Liver (tissue), 9 donors: ENCODE results near the gene TTC34. TPM values are rescaled to one million over a fixed set of nuclear protein-coding genes. Genes with fewer than 3 reads are reported as not detected.

Source experiments
- DNase-seq: peaks from one replicate; pipeline ENCODE4 v3.0.0-alpha.2; 2017; ENCODE audit warnings: low spot score
- H3K27ac ChIP-seq, 2 donors: one replicate each; pipeline ENCODE4 v1.7.0; 2013; ENCODE audit warnings: inconsistent platforms in 2 of 2, low read length in 2 of 2, control low read depth in 1 of 2, low read depth in 1 of 2, mild to moderate bottlenecking in 1 of 2
- H3K27me3 ChIP-seq, 4 donors: one replicate each; pipeline versions ENCODE4 v1.6.1 to v1.7.0; 2013; ENCODE audit warnings: low read length in 3 of 4, inconsistent platforms in 1 of 4, mild to moderate bottlenecking in 1 of 4, moderate library complexity in 1 of 4; ENCODE audit not compliant: control insufficient read depth in 4 of 4, insufficient read depth in 4 of 4
- H3K36me3 ChIP-seq, 4 donors: one replicate each; pipeline versions ENCODE4 v1.6.1 to v1.7.0; 2013; ENCODE audit warnings: low read length in 3 of 4, mild to moderate bottlenecking in 3 of 4, low read depth in 1 of 4, moderate library complexity in 1 of 4; ENCODE audit not compliant: control insufficient read depth in 4 of 4, insufficient read depth in 3 of 4
- H3K4me1 ChIP-seq, 4 donors: one replicate each; pipeline versions ENCODE4 v1.6.1 to v1.7.0; 2013; ENCODE audit warnings: low read length in 3 of 4, mild to moderate bottlenecking in 3 of 4, moderate library complexity in 1 of 4; ENCODE audit not compliant: control insufficient read depth in 4 of 4, insufficient read depth in 4 of 4
- H3K4me3 ChIP-seq, 3 donors: one replicate each; pipeline versions ENCODE4 v1.6.1 to v1.7.0; 2013; ENCODE audit warnings: low read length in 3 of 3, control low read depth in 1 of 3, low read depth in 1 of 3, mild to moderate bottlenecking in 1 of 3
- H3K9ac ChIP-seq, 2 donors: one replicate each; pipeline ENCODE4 v1.7.0; 2013; ENCODE audit warnings: low read length in 2 of 2, mild to moderate bottlenecking in 2 of 2, moderate library complexity in 2 of 2, control low read depth in 1 of 2, low read depth in 1 of 2
- H3K9me3 ChIP-seq, 4 donors: one replicate each; pipeline versions ENCODE4 v1.6.1 to v1.7.0; 2013; ENCODE audit warnings: low read length in 3 of 4; ENCODE audit not compliant: control insufficient read depth in 4 of 4
- ATF3 ChIP-seq: IDR thresholded peaks from 2 replicates; pipeline ENCODE4 v1.6.1; 2016; ENCODE audit warnings: antibody characterized with exemption
- EGR1 ChIP-seq, 2 donors: IDR thresholded peaks; 2 replicates each; pipeline ENCODE4 v1.6.1; 2016 to 2018; ENCODE audit warnings: antibody characterized with exemption in 2 of 2, low read depth in 2 of 2
- FOXA1 ChIP-seq: IDR thresholded peaks from 2 replicates; pipeline ENCODE4 v1.6.1; 2016; ENCODE audit warnings: antibody characterized with exemption
- FOXA2 ChIP-seq: IDR thresholded peaks from 2 replicates; pipeline ENCODE4 v1.6.1; 2016; ENCODE audit warnings: antibody characterized with exemption
- GABPA ChIP-seq, 2 donors: IDR thresholded peaks in 1 of 2; conservative IDR thresholded peaks in 1 of 2; 2 replicates each; pipeline ENCODE4 v1.6.1; 2016; ENCODE audit warnings: antibody characterized with exemption in 2 of 2, mild to moderate bottlenecking in 1 of 2, moderate library complexity in 1 of 2
- HNF4A ChIP-seq, 2 donors: conservative IDR thresholded peaks; 2 replicates each; pipeline ENCODE4 v1.6.1; 2016; ENCODE audit warnings: antibody characterized with exemption in 2 of 2, mild to moderate bottlenecking in 2 of 2
- HNF4G ChIP-seq: IDR thresholded peaks from 2 replicates; pipeline ENCODE4 v1.6.1; 2016; ENCODE audit warnings: antibody characterized with exemption
- JUND ChIP-seq, 2 donors: IDR thresholded peaks; 2 replicates each; pipeline ENCODE4 v1.6.1; 2016; ENCODE audit warnings: antibody characterized with exemption in 2 of 2
- MAX ChIP-seq: IDR thresholded peaks from 2 replicates; pipeline ENCODE4 v1.6.1; 2016; ENCODE audit warnings: antibody characterized with exemption
- NR2F2 ChIP-seq: IDR thresholded peaks from 2 replicates; pipeline ENCODE4 v1.6.1; 2016; ENCODE audit warnings: antibody characterized with exemption
- RAD21 ChIP-seq, 2 donors: IDR thresholded peaks; 2 replicates each; pipeline ENCODE4 v1.6.1; 2016; ENCODE audit warnings: antibody characterized with exemption in 2 of 2, mild to moderate bottlenecking in 2 of 2
- RXRA ChIP-seq, 2 donors: IDR thresholded peaks; 2 replicates each; pipeline ENCODE4 v1.6.1; 2017 to 2018; ENCODE audit warnings: antibody characterized with exemption in 2 of 2, mild to moderate bottlenecking in 1 of 2
- SP1 ChIP-seq: IDR thresholded peaks from 2 replicates; pipeline ENCODE4 v1.6.1; 2018; ENCODE audit warnings: antibody characterized with exemption, mild to moderate bottlenecking
- TAF1 ChIP-seq: conservative IDR thresholded peaks from 2 replicates; pipeline ENCODE4 v1.6.1; 2016; ENCODE audit warnings: antibody characterized with exemption, mild to moderate bottlenecking
- YY1 ChIP-seq: IDR thresholded peaks from 2 replicates; pipeline ENCODE4 v1.6.1; 2016; ENCODE audit warnings: antibody characterized with exemption, mild to moderate bottlenecking
- WGBS: extraction: QIAGEN DNeasy Blood & Tissue Kit; methylation state at CpG from one replicate; pipeline ENCODE4 v1.1.7; 2013; 5-methylcytosine and 5-hydroxymethylcytosine counted together
- polyA plus RNA-seq, 2 donors: library from polyadenylated mRNA; stranded (reverse) in 1 of 2; unstranded in 1 of 2; fragments of 200-250 nt in 1 of 2; fragments of >200 nt in 1 of 2; fragmentation: Nextera tagmentation in 1 of 2; extraction: Ambion mirVana in 1 of 2; gene quantifications; one replicate each; pipeline versions ENCODE4 v1.2.1 to v1.2.3, GENCODE V29; 2013 to 2015
- total RNA-seq, 2 donors: library from RNA; depleted of rRNA; stranded (reverse); fragments of >200 nt; gene quantifications; one replicate each; pipeline ENCODE4 v1.2.3, GENCODE V29; 2014
- TF ChIP-seq, protein P1 (sequence below): fragments of 150-350 bp; IDR thresholded peaks from 2 replicates; pipeline ENCODE4 v1.5.1; 2017; ENCODE audit warnings: improper control_type of control experiment, low read depth, low read length; ENCODE audit not compliant: missing input control
- TF ChIP-seq, protein P2 (sequence below): IDR thresholded peaks from 2 replicates; pipeline ENCODE4 v1.6.1; 2016; ENCODE audit warnings: antibody characterized with exemption
- TF ChIP-seq, protein P3 (sequence below): IDR thresholded peaks from 2 replicates; pipeline ENCODE4 v1.6.1; 2016; ENCODE audit warnings: antibody characterized with exemption, mild to moderate bottlenecking
- donor health status: healthy.
- donor health status: healthy.
- donor health status: healthy.
- donor health status: healthy.
- donor health status: healthy.

TTC34 gene
- total and polyA plus RNA-seq, 4 donors: 0.01 to 0.25 (median 0.08) TPM; not detected in 1

GRCh38 chr1:2601721-2602303 lies 199.7 kb downstream of the TTC34 start:
- H3K4me3 ChIP-seq: no peak overlapping the region
- DNase-seq: no peak
- no peaks in the 10 kb centered on the region for H3K36me3 ChIP-seq
- WGBS: 89% methylated on average over 18 of the region's 18 CpGs
- H3K9me3 ChIP-seq: no peaks in the 10 kb centered on the region
- no peaks in the 10 kb centered on the region for H3K27me3 ChIP-seq
- no peak overlapping the region for H3K9ac ChIP-seq
- TF ChIP-seq ATF3 (no peak), EGR1 (IDR thresholded peaks at IDR 0.05; ENCODE audit: low read depth in 2 of 2) (no peak), RXRA (IDR thresholded peaks at IDR 0.05) (no peak), HNF4G (no peak), YY1 (no peak), RAD21 (IDR thresholded peaks at IDR 0.05) (no peak), FOXA2 (no peak), MAX (no peak), JUND (IDR thresholded peaks at IDR 0.05) (no peak), NR2F2 (no peak), FOXA1 (no peak), GABPA (IDR thresholded peaks at IDR 0.05 in 1 of 2, conservative IDR thresholded peaks at IDR 0.05 in 1 of 2) (no peak), TAF1 (no peak), SP1 (no peak), HNF4A (conservative IDR thresholded peaks at IDR 0.05) (no peak)
- TF ChIP-seq, protein P1, sequence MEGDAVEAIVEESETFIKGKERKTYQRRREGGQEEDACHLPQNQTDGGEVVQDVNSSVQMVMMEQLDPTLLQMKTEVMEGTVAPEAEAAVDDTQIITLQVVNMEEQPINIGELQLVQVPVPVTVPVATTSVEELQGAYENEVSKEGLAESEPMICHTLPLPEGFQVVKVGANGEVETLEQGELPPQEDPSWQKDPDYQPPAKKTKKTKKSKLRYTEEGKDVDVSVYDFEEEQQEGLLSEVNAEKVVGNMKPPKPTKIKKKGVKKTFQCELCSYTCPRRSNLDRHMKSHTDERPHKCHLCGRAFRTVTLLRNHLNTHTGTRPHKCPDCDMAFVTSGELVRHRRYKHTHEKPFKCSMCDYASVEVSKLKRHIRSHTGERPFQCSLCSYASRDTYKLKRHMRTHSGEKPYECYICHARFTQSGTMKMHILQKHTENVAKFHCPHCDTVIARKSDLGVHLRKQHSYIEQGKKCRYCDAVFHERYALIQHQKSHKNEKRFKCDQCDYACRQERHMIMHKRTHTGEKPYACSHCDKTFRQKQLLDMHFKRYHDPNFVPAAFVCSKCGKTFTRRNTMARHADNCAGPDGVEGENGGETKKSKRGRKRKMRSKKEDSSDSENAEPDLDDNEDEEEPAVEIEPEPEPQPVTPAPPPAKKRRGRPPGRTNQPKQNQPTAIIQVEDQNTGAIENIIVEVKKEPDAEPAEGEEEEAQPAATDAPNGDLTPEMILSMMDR: no peak
- TF ChIP-seq, protein P2, sequence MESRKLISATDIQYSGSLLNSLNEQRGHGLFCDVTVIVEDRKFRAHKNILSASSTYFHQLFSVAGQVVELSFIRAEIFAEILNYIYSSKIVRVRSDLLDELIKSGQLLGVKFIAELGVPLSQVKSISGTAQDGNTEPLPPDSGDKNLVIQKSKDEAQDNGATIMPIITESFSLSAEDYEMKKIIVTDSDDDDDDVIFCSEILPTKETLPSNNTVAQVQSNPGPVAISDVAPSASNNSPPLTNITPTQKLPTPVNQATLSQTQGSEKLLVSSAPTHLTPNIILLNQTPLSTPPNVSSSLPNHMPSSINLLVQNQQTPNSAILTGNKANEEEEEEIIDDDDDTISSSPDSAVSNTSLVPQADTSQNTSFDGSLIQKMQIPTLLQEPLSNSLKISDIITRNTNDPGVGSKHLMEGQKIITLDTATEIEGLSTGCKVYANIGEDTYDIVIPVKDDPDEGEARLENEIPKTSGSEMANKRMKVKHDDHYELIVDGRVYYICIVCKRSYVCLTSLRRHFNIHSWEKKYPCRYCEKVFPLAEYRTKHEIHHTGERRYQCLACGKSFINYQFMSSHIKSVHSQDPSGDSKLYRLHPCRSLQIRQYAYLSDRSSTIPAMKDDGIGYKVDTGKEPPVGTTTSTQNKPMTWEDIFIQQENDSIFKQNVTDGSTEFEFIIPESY: no peak
- TF ChIP-seq, protein P3, sequence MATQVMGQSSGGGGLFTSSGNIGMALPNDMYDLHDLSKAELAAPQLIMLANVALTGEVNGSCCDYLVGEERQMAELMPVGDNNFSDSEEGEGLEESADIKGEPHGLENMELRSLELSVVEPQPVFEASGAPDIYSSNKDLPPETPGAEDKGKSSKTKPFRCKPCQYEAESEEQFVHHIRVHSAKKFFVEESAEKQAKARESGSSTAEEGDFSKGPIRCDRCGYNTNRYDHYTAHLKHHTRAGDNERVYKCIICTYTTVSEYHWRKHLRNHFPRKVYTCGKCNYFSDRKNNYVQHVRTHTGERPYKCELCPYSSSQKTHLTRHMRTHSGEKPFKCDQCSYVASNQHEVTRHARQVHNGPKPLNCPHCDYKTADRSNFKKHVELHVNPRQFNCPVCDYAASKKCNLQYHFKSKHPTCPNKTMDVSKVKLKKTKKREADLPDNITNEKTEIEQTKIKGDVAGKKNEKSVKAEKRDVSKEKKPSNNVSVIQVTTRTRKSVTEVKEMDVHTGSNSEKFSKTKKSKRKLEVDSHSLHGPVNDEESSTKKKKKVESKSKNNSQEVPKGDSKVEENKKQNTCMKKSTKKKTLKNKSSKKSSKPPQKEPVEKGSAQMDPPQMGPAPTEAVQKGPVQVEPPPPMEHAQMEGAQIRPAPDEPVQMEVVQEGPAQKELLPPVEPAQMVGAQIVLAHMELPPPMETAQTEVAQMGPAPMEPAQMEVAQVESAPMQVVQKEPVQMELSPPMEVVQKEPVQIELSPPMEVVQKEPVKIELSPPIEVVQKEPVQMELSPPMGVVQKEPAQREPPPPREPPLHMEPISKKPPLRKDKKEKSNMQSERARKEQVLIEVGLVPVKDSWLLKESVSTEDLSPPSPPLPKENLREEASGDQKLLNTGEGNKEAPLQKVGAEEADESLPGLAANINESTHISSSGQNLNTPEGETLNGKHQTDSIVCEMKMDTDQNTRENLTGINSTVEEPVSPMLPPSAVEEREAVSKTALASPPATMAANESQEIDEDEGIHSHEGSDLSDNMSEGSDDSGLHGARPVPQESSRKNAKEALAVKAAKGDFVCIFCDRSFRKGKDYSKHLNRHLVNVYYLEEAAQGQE: no peak
- H3K27ac ChIP-seq: no peak overlapping the region
- H3K4me1 ChIP-seq: no peaks in the 10 kb centered on the region
